Sciatic nerve (tissue), 2 donors: ENCODE data around the gene TRIM49D1. TPM values are rescaled to one million over a fixed set of nuclear protein-coding genes. Genes with fewer than 3 reads are reported as not detected.
"Not testable (repeated sequence)": the region's sequence is repeated elsewhere in the genome, so short reads cannot be mapped to it uniquely, and the experiment has no call there.

Experiments used
- ATAC-seq: fragments of 200-7000 bp; cut with Tn5 transposase; one replicate; pipeline ENCODE4 v1.9.1; 2020; ENCODE audit warnings: mild to moderate bottlenecking, moderate library complexity
- DNase-seq: peaks from one replicate; pipeline ENCODE4 v3.0.0-alpha.2; 2020; ENCODE audit warnings: low spot score
- intact Hi-C: fragments of 100-400 bp; cut with DNase I; formaldehyde crosslinking; loops from one replicate; pipeline ENCODE4 v1.14.2; 2022
- total RNA-seq: library from RNA; stranded (reverse); fragmentation: NEBNext Ultra II Directional; extraction: Animal tissue kit (Norgen Biotek cat#: 25700); gene quantifications from one replicate; pipeline ENCODE4 v1.2.1, GENCODE V29; 2021
- donor health status: DM: no; HTN: no; CAD: no.
- donor health status: DM: no; HTN: no; CAD: no.

TRIM49D1 gene
- not detected for total RNA-seq

GRCh38 chr11:89922195-89922660 is at the start of gene TRIM49D1:
TRIM49D1 (minus strand) TSS chr11:89922245; CDS start chr11:89917710, 4,535 bp downstream.
- DNase-seq (no peak), ATAC-seq (no peak)
- intact Hi-C loops = no loop called here

GRCh38 chr11:89965737-89966136 is 43.7 kb upstream of the TRIM49D1 start, which contains the start of gene TRIM64:
TRIM64 (plus strand) TSS chr11:89966037; CDS start chr11:89968504, 2,467 bp downstream.
- ATAC-seq, intact Hi-C loops, DNase-seq: not testable (repeated sequence)

- ATAC-seq, DNase-seq, intact Hi-C loops: not testable (repeated sequence)
These were observed 38.8 kb upstream of the TRIM49D1 start for GRCh38 chr11:89960833-89961232.

- DNase-seq, ATAC-seq, intact Hi-C loops: not testable (repeated sequence)
These were observed 1.7 kb upstream of the TRIM49D1 start, which contains the start of gene TRIM49D2 for GRCh38 chr11:89923764-89924163. TRIM49D2 (plus strand) TSS chr11:89924064; CDS start chr11:89926762, 2,698 bp downstream.

- intact Hi-C loops, DNase-seq: not testable (repeated sequence)
- ATAC-seq = peak; percentile 32
These were observed 21.2 kb downstream of the TRIM49D1 start for GRCh38 chr11:89900809-89901208.

GRCh38 chr11:89893245-89893644 is 28.8 kb downstream of the TRIM49D1 start:
- DNase-seq, ATAC-seq, intact Hi-C loops: not testable (repeated sequence)

GRCh38 chr11:89877511-89877910 is 44.5 kb downstream of the TRIM49D1 start:
- ATAC-seq, DNase-seq, intact Hi-C loops: not testable (repeated sequence)

- DNase-seq, ATAC-seq, intact Hi-C loops: not testable (repeated sequence)
These were observed 49.5 kb downstream of the TRIM49D1 start for GRCh38 chr11:89872588-89872987.

GRCh38 chr11:89865223-89865622 is 56.8 kb downstream of the TRIM49D1 start:
- DNase-seq, ATAC-seq, intact Hi-C loops: not testable (repeated sequence)

- intact Hi-C loops, ATAC-seq: not testable (repeated sequence)
- peak; percentile 53 for DNase-seq
These were observed 57.9 kb downstream of the TRIM49D1 start for GRCh38 chr11:89863906-89864704.

Other genes with a start within 250 kb of the TRIM49D1 start
- not detected for gene TRIM77, start 211.9 kb downstream of the TRIM49D1 start, total RNA-seq
- not detected for gene TRIM49, start 113.7 kb downstream of the TRIM49D1 start, total RNA-seq
- not detected for gene TRIM64B, start 43.8 kb downstream of the TRIM49D1 start, total RNA-seq
- not detected for gene TRIM49D2, start 1.8 kb upstream of the TRIM49D1 start, total RNA-seq
- gene TRIM64, start 43.8 kb upstream of the TRIM49D1 start, total RNA-seq = not detected
- not detected for gene TRIM49C, start 108.9 kb upstream of the TRIM49D1 start, total RNA-seq
- not detected for gene UBTFL1, start 163.7 kb upstream of the TRIM49D1 start, total RNA-seq
- gene NAALAD2, start 212.4 kb upstream of the TRIM49D1 start, total RNA-seq = 12.5 TPM